A673 (cell line): ENCODE results near the gene FBXO41. TPM values are rescaled to one million over a fixed set of nuclear protein-coding genes. Genes with fewer than 3 reads are reported as not detected.

Source experiments
- BruUV-seq: library from RNA; stranded (reverse); fragments of 400-500 nt; replicated peaks from 2 replicates; lab custom pipeline; 2021; lab: Mats Ljungman, UMichigan
- CTCF ChIA-PET: fragments of 300-600 bp; sonication (Branson Sonifier 250); formaldehyde crosslinking; loops from one replicate; lab custom pipeline; 2022; ENCODE audit warnings: antibody characterized with exemption; lab: Charles Lee
- POLR2A ChIA-PET: fragments of 300-600 bp; sonication (Branson Sonifier 250); formaldehyde crosslinking; loops from one replicate; lab custom pipeline; 2022; ENCODE audit warnings: antibody characterized with exemption; ENCODE audit not compliant: low non-redundant PET; lab: Charles Lee
- DNase-seq: peaks from one replicate; pipeline ENCODE4 v3.0.0-alpha.2; 2015; ENCODE audit warnings: low spot score
- H3K27ac ChIP-seq: fragments of 200-600 bp; sonication (generic); 2 replicates; pipeline ENCODE4 v1.5.1; 2016; ENCODE audit warnings: mixed run types, low read depth, mild to moderate bottlenecking, mixed read lengths, antibody characterized with exemption, low read length; ENCODE audit not compliant: poor library complexity, severe bottlenecking
- H3K27me3 ChIP-seq: fragments of 200-600 bp; sonication (generic); replicated peaks from 2 replicates; pipeline ENCODE4 v1.6.1; 2017; ENCODE audit warnings: mixed run types, low read depth, mild to moderate bottlenecking, mixed read lengths, antibody characterized with exemption, low read length; ENCODE audit not compliant: insufficient read depth, poor library complexity
- H3K36me3 ChIP-seq: fragments of 200-600 bp; sonication (generic); 2 replicates; pipeline ENCODE4 v1.6.1; 2016; ENCODE audit warnings: mixed run types, mild to moderate bottlenecking, mixed read lengths, antibody characterized with exemption, low read length; ENCODE audit not compliant: insufficient read depth, poor library complexity, severe bottlenecking
- H3K4me1 ChIP-seq: fragments of 200-600 bp; sonication (generic); 2 replicates; pipeline ENCODE4 v1.6.1; 2017; ENCODE audit warnings: mixed run types, mild to moderate bottlenecking, mixed read lengths, antibody characterized with exemption, low read length; ENCODE audit not compliant: insufficient read depth, poor library complexity, severe bottlenecking
- H3K4me3 ChIP-seq: fragments of 200-600 bp; sonication (generic); 2 replicates; pipeline ENCODE4 v1.5.1; 2016; ENCODE audit warnings: low read depth, mixed run types, mild to moderate bottlenecking, mixed read lengths, low read length; ENCODE audit not compliant: poor library complexity, severe bottlenecking
- H3K9me3 ChIP-seq: fragments of 200-600 bp; sonication (generic); 2 replicates; pipeline ENCODE4 v1.6.1; 2016; ENCODE audit warnings: mixed run types, low read depth, mild to moderate bottlenecking, mixed read lengths, antibody characterized with exemption, low read length; ENCODE audit not compliant: poor library complexity, severe bottlenecking
- EZH2 ChIP-seq: fragments of 200-600 bp; sonication (generic); IDR thresholded peaks from 2 replicates; pipeline ENCODE4 v1.6.1; 2017; ENCODE audit warnings: borderline replicate concordance, low read depth, mild to moderate bottlenecking, mixed read lengths, antibody characterized with exemption, low read length; ENCODE audit not compliant: poor library complexity, severe bottlenecking
- intact Hi-C: fragments of 100-400 bp; cut with micrococcal nuclease; formaldehyde crosslinking; loops from one replicate; pipeline ENCODE4 v1.10.0; 2022; ENCODE audit not compliant: unreplicated experiment
- total RNA-seq: library from RNA; stranded (reverse); gene quantifications from 2 replicates; pipeline ENCODE4 v1.2.3, GENCODE V29; 2021
- TF ChIP-seq, protein P1 (sequence below): fragments of 300-800, 200-600 bp; sonication (generic); conservative IDR thresholded peaks from 2 replicates; pipeline ENCODE4 v1.5.1; 2017; ENCODE audit warnings: low read depth, mild to moderate bottlenecking, antibody characterized with exemption, low read length, moderate library complexity, mixed read lengths

Gene FBXO41
- total RNA-seq, 1 experiment from 2014 or later: 8.6 TPM

DNA sequence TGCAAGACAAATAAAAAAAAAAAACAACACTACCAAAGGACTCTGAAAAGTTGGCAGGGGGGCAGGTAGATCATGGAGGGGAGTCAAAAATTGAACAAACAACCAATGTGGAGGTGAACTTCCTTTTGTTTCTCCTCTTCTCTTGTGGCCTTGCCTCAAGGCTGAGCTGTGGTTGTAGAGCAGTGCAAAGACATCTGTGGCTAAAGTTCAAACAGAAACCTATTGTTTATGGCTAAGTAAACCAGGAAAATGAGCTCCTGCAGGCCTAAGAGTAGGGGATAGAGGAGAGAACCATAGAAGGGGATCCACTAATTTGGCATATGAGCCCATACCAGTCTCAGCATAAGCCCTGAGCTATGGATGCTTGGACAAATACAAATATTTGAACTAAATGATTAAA lies 49.3 kb upstream of the FBXO41 start:
- peaks cover 5% of the 10 kb centered on the region for H3K4me1 ChIP-seq
- no peak for DNase-seq

DNA sequence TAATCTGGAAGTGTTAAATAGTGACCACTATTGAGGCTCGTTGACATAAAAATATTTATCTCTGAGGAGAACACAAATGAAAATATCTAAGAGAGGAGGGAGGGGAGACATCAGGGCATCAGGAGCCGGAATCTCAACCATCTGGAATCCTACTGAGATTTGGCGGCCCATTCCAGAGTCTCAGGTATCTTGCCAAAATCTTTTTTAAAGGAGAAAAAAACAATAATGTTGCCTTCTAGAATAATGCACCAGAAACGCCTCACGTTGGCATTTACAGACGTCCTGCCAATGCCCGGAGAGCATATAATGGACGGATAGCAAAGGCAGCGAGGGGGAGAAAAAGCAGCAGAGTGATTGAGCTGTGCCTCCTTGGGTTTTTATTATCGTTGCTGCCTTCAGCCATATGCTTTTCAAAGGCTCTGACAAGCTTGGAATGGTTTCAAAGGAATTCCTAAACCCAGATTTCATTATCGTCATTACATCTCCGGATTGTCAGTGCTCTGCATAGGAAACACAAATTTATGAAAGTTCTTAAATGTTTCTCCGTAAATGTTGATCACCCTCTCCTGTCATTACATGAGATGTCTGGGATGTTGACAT lies 39.9 kb upstream of the FBXO41 start:
- Histone ChIP-seq H3K27ac (no peak overlapping the region), H3K27me3 (no peaks in the 10 kb centered on the region), H3K9me3 (no peaks in the 10 kb centered on the region), H3K4me3 (no peak overlapping the region), H3K4me1 (no peaks in the 10 kb centered on the region), H3K36me3 (no peaks in the 10 kb centered on the region)
- intact Hi-C loops: no loop called here
- CTCF ChIA-PET: no interaction called here
- no TSS peak for BruUV-seq
- TF ChIP-seq, protein P1, sequence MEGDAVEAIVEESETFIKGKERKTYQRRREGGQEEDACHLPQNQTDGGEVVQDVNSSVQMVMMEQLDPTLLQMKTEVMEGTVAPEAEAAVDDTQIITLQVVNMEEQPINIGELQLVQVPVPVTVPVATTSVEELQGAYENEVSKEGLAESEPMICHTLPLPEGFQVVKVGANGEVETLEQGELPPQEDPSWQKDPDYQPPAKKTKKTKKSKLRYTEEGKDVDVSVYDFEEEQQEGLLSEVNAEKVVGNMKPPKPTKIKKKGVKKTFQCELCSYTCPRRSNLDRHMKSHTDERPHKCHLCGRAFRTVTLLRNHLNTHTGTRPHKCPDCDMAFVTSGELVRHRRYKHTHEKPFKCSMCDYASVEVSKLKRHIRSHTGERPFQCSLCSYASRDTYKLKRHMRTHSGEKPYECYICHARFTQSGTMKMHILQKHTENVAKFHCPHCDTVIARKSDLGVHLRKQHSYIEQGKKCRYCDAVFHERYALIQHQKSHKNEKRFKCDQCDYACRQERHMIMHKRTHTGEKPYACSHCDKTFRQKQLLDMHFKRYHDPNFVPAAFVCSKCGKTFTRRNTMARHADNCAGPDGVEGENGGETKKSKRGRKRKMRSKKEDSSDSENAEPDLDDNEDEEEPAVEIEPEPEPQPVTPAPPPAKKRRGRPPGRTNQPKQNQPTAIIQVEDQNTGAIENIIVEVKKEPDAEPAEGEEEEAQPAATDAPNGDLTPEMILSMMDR: no peak
- no peak for TF ChIP-seq EZH2
- no peak for DNase-seq
- POLR2A ChIA-PET: no interaction called here

More for the DNA sequence above, 49.3 kb upstream of the FBXO41 start:
- Histone ChIP-seq H3K27ac (no peak overlapping the region), H3K27me3 (no peaks in the 10 kb centered on the region), H3K36me3 (no peaks in the 10 kb centered on the region), H3K4me3 (no peak overlapping the region), H3K9me3 (peaks cover 10% of the 10 kb centered on the region)
- CTCF ChIA-PET: no interaction called here
- POLR2A ChIA-PET: no interaction called here
- BruUV-seq: no TSS peak
- intact Hi-C loops: no loop called here
- TF ChIP-seq EZH2: no peak
- TF ChIP-seq, protein P1: no peak

DNA sequence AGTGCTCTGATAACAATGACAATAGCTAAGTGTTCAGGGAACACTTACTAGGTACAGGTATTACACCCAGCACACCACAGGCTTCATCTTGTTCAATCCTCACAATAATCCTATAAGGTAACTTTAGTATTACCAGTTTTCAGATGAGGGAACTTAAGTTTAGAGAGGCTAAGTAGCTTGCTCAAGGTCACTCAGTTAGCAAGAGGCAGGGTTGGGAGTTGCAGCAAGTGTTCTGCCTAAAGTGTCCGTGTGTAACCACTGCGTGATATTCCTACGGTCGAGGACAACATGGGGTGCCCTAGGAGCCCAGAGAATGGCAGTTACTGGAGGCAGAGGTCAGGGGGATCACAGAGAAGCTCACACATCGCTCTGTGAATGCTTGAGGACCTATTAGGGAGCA lies 39.3 kb upstream of the FBXO41 start:
- no peak overlapping the region for H3K27ac ChIP-seq
- intact Hi-C loops: no loop called here
- ChIA-PET POLR2A (no interaction called here), CTCF (no interaction called here)
- no peaks in the 10 kb centered on the region for H3K27me3 ChIP-seq
- no peaks in the 10 kb centered on the region for H3K9me3 ChIP-seq
- no peak for TF ChIP-seq EZH2
- TF ChIP-seq, protein P1: no peak
- H3K36me3 ChIP-seq: no peaks in the 10 kb centered on the region
- no peaks in the 10 kb centered on the region for H3K4me1 ChIP-seq
- no TSS peak for BruUV-seq
- no peak for DNase-seq
- H3K4me3 ChIP-seq: no peak overlapping the region
